ENCODE measurements around the gene PTAFR. TPM values are rescaled to one million over a fixed set of nuclear protein-coding genes. Genes with fewer than 3 reads are reported as not detected.

Gene PTAFR
- total and polyA plus RNA-seq, 12 donors = 0.72 to 11.7 (median 6.4) TPM

DNA sequence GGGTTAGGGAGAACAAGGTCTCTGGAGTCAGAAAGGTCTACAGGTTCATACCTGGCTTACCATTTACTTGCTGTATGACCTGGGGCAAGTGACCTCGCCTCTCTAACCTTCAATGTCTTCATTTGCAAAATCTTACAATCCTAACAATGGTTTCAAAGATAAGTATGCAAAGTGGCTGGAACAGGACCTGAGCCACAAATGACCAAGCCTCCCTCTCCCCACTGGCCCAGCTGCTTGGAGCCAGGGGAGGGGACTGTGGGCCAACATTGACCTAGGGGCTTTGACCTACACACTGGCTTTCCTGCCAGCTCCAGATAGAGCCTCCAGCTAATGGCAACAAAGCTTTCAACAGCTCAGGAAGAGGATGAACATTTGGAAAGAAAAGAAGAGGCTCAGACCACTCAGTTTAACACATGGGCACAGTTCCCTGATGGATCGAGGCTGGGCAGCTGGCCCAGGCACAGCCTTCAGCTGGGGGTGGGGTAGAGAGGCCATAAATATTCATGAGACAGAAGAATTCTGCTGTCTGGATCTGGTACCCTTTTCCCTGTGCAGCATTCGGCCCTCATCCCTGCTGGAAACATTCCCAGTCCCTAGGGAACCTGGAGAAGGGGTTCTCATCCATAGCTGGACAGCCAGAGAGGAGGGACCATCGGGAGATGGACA, 12.9 kb downstream of the PTAFR start:
- no peaks in the 10 kb centered on the region for H3K36me3 ChIP-seq (replicated peaks in 1 of 2)
- 40 to 56% (median 52%) methylated on average over 3 to 4 of the region's 4 CpGs for WGBS, 4 donors
- no peaks in the 10 kb centered on the region for H3K9me3 ChIP-seq (replicated peaks in 1 of 3)
- intact Hi-C loops (cut with DNase I) = no loop called here
- H3K4me1 ChIP-seq (replicated peaks in 1 of 2) = peaks cover 4 to 5% of the 10 kb centered on the region in 2 donors
- no peak for TF ChIP-seq POLR2A (IDR thresholded peaks at IDR 0.05)
- no peak for TF ChIP-seq CTCF (IDR thresholded peaks at IDR 0.05)
- H3K27ac ChIP-seq = peak overlapping the region in 1 of 5 donors; percentile 5
- no peak overlapping the region for H3K4me3 ChIP-seq
- peak in 2 of 7 donors; percentile 21 to 26 for DNase-seq
- H3K27me3 ChIP-seq = no peaks in the 10 kb centered on the region

- Histone ChIP-seq H3K27me3 (no peaks in the 10 kb centered on the region), H3K9me3 (replicated peaks in 1 of 3) (no peaks in the 10 kb centered on the region), H3K4me1 (replicated peaks in 1 of 2) (peaks cover 4 to 5% of the 10 kb centered on the region in 2 donors), H3K36me3 (replicated peaks in 1 of 2) (no peaks in the 10 kb centered on the region), H3K27ac (no peak overlapping the region), H3K4me3 (no peak overlapping the region)
- 67 to 92% (median 81%) methylated on average over 5 to 7 of the region's 7 CpGs for WGBS, 4 donors
- intact Hi-C loops (cut with DNase I) = no loop called here
- no peak for DNase-seq
- TF ChIP-seq POLR2A (IDR thresholded peaks at IDR 0.05) (no peak), CTCF (IDR thresholded peaks at IDR 0.05) (no peak)
Measured at GRCh38 chr1:28162151-28162550, 14.3 kb downstream of the PTAFR start.

DNA sequence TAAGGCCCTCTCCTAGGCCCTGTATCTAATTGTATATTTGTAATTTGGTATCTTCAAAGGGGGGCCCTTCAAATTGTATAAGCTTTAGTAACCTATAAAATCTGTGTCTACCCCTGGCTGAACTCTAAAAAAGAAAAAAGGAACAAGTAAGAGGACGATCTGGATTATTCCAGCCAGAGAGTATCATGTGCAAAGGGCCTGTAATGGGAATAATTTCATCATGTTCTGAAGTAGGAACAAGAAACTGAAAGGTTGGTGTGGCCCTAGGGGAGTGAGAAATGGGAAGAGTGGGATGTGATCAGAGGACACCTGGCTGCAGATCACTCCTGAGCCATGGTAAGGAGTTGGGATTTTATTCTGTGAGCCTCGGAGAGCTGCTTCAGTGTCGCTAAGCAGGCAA, 14.7 kb downstream of the PTAFR start:
- Histone ChIP-seq H3K27ac (peak overlapping the region in 2 of 5 donors; percentile 18 to 43), H3K4me3 (no peak overlapping the region), H3K9me3 (replicated peaks in 1 of 3) (no peaks in the 10 kb centered on the region), H3K27me3 (no peaks in the 10 kb centered on the region), H3K36me3 (replicated peaks in 1 of 2) (no peaks in the 10 kb centered on the region), H3K4me1 (replicated peaks in 1 of 2) (peaks cover 4 to 5% of the 10 kb centered on the region in 2 donors)
- WGBS, 4 donors = 81 to 90% (median 85%) methylated on average over 3 of the region's 3 CpGs
- intact Hi-C loops (cut with DNase I) = no loop called here
- TF ChIP-seq CTCF (IDR thresholded peaks at IDR 0.05) (no peak), POLR2A (IDR thresholded peaks at IDR 0.05) (no peak)
- DNase-seq = no peak

- peak in 3 of 7 donors; percentile 42 to 51 (median 43) for DNase-seq
- TF ChIP-seq POLR2A (IDR thresholded peaks at IDR 0.05) (no peak), CTCF (IDR thresholded peaks at IDR 0.05) (no peak)
- 65 to 78% (median 74%) methylated on average over 5 of the region's 5 CpGs for WGBS, 4 donors
- no peak overlapping the region for H3K4me3 ChIP-seq
- H3K27ac ChIP-seq = peak overlapping the region in 4 of 5 donors; percentile 16 to 82 (median 62)
- no peaks in the 10 kb centered on the region for H3K27me3 ChIP-seq
- intact Hi-C loops (cut with DNase I) = no loop called here
- H3K36me3 ChIP-seq (replicated peaks in 1 of 2) = no peaks in the 10 kb centered on the region
- no peaks in the 10 kb centered on the region for H3K9me3 ChIP-seq (replicated peaks in 1 of 3)
- peaks cover 4 to 5% of the 10 kb centered on the region in 2 donors for H3K4me1 ChIP-seq (replicated peaks in 1 of 2)
Measured at GRCh38 chr1:28160782-28161266, 15.7 kb downstream of the PTAFR start.
